ENCODE data around the gene RPRD1B.

Gene RPRD1B, protein sequence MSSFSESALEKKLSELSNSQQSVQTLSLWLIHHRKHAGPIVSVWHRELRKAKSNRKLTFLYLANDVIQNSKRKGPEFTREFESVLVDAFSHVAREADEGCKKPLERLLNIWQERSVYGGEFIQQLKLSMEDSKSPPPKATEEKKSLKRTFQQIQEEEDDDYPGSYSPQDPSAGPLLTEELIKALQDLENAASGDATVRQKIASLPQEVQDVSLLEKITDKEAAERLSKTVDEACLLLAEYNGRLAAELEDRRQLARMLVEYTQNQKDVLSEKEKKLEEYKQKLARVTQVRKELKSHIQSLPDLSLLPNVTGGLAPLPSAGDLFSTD

DNA sequence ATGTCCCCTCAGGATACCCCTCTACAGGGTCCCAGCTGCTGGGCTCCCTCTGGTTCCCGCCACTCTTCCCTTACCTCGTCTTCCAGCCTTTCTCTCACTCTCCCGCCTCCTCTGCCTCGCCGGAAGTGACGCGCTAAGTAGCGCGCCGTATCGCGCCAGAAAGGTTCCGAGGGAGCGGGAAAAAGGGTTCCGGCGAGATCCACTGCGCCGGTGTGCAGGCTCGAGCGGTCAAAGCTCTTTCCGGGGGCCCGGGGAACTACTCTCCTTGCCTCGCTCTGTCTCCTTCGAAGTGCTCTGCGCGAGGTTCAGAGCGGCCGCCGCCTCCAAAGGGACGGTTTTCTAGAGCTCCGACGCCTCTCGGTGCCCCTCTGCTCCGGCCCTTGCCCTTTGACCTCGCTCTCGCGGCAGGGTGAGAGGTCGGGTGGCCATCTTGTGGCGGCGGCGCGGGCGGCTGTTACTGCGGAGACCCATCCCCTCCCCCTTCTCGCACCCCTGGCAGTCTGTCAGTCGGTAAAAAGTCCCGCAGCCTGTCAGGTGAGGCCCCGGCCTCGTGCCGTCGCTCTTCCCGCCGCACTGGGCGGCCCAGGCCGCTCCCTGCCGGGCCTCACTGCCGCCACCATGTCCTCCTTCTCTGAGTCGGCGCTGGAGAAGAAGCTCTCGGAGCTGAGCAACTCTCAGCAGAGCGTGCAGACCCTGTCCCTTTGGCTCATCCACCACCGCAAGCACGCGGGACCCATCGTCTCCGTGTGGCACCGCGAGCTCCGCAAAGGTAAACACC, at the start of gene RPRD1B, which contains the start of gene TTI1:
TSS of gene RPRD1B (plus strand) at position 417 of the 778 bp plus-strand sequence. CDS start at position 619, 202 bp downstream.
TSS of gene TTI1 (minus strand) at position 127 of the 778 bp plus-strand sequence. CDS start 19,640 bp downstream, outside the sequence.
- DNase-seq (ENCODE audit: low read depth): peak; percentile 96

DNA sequence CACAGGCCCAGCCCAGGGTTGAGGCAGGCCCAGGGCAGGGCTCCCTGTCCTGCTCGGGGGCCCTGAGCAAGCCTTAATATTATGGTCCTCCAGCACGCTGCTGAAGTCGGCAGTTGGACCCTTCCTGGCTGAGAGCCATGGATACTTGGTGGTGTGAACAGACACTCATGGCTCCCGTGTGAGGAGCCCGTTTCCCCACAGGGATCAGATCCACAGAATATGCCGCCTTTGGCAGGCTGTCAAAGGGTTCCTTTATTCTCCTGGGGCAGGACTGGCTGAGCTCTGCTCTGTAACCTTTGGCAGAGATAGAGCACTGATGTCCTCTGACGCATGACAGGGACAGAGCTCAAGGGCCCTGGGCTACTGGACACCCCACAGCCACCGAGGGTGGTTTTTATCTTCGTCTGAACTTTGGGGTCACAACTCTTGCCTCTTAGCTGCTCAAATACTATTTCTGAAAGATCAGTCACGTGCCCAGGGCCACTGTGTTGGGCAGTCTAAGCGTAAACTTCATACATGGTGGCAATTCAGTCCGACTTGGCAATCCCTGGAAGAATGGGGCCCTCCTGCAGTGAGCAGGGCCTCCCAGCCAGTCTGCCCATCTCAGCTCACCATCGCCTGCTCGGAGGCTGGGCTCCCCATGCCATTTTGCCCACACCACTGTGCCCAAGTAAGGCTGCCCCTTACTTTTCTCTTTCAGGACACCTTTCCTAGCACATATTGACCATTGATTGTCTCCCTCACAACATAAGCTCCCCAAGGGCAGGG, 49.3 kb upstream of the RPRD1B start:
- DNase-seq (ENCODE audit: low read depth): no peak

DNA sequence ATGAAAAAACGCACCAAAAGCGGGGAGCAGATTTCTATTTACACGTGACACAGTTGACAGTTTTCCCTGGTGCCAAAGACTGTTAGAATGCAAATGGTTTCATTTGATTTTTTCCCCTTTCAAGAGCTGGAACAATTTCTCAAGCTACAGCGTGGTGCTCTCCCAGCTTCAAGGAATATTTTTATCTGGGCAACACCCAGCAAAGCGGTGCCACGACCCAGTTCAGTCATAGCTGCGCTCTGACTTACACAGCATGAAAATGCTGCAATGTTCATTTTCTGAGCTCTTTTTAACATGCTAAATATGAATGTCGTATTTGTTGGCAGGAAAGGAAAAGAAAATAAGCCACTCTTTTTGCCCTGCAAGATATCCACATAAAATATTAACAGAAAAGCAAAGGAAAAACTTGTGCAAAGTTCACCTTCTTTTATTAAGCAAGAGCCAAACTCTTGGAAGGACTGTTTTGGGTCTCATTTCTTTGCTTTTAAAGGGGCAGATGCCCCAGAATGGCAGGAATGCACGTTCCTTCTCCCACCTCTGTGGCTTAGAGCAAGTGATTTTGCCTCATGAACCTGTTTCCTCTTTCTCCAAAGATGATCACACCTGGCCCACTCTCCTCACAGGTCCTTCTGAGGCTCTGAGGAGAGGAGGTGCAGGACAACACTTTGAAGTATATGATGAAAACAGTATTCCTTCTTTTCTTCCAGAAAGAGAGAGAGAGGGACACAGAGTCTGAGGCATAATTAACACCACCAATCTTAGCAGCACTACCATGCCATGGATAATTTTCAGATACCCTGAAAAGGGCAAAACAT, 47.3 kb upstream of the RPRD1B start:
- DNase-seq (ENCODE audit: low read depth): no peak

DNA sequence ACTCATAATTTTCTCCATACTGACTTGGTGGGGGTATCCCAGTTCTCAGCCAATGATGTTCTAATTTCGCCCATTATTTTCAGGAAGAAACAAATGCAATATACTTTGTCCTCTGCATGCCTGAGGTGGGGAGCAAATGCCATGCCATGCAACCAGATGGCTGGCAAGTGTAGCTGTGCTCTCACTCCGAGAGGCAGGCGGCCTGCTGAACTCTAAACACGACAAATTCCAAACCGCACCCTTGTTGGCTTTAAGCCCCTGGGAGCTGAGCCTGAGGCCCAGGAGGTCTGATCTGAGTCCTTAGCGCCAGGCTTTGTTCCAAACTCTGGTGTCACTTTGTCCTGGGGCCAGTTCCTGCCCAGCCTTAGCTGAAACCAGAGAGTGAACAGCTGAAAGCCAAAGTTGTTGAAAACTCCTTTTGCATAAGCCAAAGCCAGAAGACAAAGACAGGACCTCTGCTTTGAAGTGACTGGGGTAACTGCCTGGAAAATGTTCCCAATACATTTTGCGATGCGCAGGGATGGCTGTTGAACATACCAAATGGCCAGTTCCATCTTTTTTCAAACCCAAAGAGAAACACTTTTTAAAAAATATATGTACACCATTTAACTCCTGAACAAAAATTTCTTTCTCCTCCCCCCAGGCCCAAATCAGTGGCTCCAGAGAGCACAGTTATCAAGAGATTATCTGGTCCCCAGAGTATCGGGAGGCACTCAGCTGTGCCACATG, 46.5 kb upstream of the RPRD1B start:
- no peak for DNase-seq (ENCODE audit: low read depth)

DNA sequence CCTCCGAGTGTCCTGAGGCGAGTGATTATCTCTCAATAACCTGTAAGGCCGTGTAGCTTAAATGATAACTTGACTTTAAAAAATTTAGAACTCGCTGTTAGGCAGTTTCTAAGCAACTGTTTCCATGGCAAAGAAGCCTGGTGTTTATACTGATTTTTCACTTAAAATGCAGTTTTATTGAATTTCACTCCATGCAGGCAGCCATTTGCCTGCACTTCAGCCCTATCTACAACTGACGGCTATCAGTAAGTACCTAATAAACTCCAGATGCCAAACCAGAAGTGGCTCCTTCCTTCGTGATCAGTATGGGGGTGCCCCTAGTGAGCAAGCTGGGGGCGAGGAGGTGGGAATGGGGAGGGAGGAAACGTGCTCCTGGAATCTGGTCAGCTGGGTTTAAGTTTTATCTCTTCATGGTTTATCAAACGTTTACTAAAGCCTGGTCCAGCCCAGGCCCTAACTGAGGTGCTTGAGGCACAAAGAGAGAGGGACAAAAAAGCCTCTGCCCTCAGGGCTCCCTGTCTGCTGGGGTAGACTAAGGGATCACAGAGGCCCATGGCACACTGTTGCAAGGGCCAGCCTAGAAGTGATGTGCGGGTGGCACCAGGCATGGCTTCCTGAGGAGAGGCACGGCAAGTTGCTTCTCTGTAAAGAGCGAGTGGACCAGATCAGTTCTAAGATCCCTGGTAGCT, 45.8 kb upstream of the RPRD1B start:
- no peak for DNase-seq (ENCODE audit: low read depth)

DNA sequence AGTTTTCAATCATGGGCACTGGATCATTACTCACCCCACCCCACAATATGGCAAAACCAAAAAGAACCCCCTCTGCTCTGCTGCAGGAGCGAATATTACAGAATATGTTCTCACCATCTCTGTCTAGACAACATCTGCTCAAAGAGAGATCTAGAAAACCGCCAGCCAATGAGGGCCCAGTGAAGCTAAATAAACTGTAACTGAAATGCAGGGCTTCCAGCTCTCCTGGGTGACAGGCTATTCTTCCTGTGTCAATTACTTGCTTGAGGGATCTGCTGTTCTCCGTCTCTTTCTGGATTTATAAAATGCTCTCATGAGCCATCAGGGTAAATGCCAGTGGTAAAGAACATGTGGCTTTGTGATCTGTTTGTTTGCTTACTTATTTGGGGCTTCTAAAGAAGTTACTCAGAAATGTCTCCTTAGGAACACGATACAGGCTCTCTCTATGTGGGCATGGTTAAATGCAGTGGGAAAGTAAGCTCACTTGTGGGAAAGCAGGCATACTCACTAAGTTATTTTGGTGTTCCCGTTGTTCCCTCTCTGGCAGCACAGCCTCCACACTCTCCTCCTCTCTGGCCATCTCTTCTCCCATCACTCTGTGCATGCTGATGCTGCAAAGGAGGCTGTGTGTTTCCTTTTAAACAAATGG, 45.1 kb upstream of the RPRD1B start:
- no peak for DNase-seq (ENCODE audit: low read depth)

DNA sequence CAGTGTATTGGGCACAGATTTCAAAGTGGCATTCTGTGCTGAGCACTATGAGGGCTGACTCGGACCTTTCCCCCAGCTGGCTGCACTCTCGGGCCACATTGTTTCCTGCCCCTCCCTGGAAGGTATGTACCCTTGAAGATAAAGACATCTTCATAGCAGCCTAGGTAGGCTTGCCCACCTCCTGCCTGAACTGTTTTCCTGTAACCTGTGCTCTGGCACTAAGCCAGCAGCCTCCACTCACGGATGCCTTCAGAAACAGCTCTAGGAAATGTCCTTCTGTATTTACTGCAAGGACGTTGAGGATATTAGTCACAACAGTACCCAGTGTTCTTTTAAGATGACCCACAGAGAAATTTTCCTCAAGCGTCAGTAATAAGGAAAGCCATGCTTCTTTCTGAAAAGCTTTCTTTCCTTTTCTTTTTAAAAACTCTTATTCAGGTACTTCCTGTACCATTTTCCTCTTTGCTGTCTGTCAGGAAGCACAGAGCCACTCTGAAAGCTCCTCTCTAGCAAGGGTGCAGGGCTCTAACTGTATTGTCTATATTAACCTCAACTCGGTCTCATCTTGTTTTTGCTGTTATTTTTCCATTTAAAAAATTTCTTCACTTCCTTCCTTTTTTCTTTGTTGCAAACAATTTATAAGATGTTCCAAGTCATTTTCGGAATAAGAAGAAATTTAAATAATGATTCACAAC, 43.8 kb upstream of the RPRD1B start:
- DNase-seq (ENCODE audit: low read depth): peak; percentile 38

DNA sequence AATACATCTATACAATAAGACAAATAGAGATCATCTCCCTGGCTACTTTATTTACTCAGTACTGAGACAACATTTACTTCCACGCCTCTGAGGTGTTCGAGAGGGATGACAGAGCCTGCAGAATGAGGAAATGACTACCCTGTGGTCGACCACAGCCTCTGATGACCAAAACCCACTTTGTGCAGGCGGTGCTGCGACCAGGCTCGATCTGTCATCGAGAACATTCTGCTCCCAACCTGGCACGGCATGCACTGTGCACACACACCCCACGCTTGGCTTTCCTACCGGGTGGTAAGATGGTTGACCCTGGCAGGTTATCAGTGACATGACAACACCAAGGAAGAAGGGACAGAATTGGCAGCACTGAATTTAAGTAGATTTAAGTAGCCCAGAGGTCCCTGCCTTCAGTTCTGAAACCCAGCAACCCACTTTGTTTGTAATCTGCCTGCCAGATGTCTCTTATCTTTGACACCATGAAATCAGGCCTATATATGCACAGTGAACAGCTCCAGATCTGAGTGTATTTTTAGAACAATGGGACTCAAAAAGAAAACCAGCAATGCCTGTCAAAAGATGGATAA, 42.9 kb upstream of the RPRD1B start:
- peak; percentile 95 for DNase-seq (ENCODE audit: low read depth)

DNA sequence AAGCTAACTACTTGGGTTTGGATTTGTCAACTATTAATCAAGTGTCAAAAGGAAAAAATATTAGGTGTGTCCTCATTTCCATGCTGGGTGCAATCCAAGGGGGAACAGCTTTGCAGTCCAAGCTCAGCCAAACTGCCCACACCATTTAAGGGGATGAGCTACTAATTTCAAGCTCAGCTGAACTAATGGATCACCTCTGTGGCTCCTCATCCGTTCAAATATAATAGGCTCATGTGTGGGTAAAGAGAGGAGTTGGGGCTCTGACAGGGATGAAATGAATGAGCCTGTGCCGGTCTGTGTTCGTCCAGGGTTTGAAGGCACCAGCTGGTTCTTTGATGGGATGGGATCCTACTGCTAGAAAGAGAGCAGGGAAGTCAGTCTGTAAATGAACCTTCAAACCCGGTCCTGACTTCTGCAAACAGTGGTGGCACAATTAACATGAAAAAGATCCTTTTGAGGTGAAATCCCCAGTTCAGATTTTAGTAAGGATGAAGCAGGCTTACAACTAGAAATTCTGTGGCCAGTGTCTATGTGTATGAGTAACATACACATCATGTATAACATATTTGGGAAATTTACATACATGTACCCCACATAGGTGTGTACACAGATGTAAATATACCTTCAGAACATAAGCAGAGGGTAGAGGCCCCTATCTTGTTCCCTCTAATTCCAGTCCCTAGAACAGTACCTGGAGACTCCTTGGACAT, 42.2 kb upstream of the RPRD1B start:
- no peak for DNase-seq (ENCODE audit: low read depth)

DNA sequence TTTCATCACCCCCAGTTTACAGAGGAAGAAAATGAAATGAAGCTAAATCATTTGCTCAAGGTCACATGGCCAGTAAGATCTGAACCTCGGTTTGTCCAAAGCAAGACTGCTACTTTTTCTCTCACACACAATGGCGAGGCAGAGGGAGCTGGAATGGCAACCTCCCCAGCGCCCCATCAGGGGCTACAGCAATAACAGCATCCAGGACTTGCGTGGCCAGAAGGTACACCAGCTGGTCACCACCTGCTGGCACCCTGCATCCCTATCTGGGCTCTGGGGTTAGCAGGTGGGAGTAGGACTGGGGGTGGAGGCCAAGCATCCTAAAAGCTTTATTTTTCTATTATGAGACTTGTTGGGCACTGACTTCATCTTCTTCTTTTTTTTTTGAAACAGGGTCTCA, 41.6 kb upstream of the RPRD1B start:
- no peak for DNase-seq (ENCODE audit: low read depth)

DNA sequence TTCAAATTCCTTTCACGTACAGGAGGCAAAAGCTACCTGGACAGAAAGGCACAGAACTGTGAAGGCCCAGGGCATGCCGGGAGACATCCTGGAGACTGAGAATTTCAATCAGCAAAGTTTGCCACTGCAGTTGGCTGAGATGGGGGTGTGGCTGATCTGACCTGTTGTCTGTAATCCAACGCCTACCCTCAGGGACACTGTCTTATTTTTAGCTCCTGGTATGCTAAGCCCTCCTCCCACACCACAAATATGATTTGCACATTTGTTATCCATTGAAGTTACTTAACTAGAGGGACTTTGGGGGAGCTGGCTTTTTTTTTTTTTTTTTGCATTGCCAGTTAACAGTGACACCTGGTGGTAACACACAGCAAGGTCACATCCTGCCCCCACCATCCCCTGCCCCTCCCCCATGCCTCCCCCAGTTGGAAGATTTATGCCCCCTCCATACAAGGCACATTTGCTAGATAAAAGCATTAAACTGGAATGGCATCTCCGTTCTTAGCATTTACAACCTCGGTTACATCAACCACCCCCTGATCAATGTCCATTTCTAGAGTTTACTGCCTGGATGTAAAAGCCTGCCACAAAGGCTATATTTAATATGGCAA, 40.6 kb upstream of the RPRD1B start:
- DNase-seq (ENCODE audit: low read depth): peak; percentile 69

DNA sequence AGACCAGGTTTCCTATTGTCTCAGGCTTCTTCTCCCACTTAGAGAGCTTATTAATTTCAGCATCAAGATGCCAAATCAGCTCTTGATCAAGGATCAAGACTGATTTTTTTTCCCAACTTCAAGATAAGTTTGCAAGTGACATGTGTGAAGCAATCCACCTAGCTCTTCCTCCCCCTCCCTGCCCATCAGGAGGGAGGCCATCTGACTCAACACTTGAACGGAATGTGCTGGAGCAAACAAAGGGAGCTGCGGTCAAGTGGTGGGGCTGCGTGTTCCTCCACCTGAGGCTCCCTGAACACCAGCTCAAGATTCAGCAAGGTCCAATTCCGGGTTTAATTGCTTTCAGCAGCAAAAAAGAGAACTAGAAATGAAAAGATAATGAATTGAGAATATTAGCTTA, 39.0 kb upstream of the RPRD1B start:
- DNase-seq (ENCODE audit: low read depth): peak; percentile 74

DNA sequence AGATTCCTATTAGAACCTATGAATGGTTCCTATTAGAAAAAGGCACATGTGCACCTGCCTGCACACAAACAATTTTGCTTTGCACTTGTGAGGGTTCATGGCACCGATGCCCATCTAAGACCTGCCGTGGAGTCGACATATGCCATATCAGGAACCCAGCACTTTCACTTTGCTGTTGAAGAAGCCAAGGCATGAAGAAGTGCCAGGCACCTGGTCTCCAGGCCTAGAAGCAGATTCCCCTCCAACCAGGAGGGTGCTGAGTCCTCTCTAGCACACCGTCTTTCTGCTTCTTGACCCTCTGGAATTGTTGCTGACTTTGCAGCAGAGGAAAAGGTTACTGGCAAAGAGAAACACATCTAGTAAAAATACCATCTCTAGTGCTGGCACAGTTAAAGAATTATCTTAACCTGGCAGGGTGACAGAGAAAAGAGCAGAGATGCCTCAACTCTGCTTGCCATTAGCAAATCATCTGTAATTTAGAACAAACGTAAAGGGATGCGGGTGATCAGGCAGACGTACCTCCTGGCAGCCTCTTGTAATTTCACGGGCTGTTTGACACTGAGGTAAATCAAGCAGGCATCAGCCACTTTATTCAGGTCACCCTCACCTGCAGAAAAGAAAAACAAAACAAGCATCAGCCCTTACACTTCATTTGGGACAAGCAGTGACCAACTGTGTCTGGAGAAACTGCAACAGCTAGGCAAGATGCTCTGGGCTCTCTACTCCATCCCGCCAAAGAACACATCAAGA, 37.5 kb upstream of the RPRD1B start:
- DNase-seq (ENCODE audit: low read depth): no peak

DNA sequence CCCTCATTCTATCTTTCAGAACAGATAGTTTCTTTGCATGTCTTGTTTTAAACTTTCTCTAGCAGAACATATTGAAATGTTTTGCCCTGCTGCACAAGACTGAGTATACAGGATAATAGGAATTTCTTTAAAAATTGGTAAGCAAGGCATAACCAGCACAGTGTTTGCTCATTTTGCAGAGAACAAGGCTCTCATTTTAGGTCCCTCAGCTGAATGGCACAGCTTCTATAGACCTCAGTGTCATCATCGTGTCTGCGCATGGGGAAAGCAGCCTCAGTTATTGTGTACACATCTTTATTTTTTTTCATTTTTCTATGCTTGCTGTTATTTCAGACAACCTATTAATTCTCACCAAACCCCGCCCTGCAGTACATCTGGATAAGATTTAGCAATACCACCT, 36.0 kb upstream of the RPRD1B start:
- no peak for DNase-seq (ENCODE audit: low read depth)

DNA sequence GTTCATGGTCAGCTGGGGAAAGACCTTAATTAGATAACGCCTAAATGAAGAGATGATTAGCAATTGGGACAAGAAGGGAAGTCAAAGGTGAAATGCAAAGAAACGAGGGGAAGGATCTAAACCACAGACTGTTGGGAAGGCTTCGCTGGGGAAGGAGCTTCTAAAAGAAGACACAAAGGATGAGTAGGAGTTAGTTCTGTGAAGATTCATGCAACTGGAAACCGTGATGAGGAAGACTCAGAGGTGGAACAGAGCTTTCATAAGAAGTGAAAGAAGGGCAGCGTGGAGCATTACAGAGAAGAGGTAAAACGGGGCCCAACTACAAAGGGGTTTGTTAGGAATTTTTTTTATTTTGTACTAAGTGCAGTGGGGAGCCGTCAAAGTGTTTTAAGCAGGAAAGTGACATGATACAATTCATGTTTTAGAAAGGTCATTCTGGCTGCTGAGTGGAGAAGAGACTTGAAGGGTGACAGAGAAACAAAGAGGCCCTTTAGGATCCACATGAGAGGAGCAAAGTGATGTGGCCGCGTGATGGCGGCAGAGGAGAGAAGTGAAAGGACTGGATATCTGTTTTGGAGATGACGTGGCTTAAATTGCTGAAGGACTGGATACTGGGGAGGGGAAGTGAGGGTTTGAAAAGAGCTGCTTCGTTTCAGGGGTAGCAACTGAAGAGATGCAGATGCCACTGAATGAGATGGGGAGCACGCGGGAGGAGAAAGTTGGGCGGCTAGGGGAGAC, 33.9 kb upstream of the RPRD1B start:
- no peak for DNase-seq (ENCODE audit: low read depth)

DNA sequence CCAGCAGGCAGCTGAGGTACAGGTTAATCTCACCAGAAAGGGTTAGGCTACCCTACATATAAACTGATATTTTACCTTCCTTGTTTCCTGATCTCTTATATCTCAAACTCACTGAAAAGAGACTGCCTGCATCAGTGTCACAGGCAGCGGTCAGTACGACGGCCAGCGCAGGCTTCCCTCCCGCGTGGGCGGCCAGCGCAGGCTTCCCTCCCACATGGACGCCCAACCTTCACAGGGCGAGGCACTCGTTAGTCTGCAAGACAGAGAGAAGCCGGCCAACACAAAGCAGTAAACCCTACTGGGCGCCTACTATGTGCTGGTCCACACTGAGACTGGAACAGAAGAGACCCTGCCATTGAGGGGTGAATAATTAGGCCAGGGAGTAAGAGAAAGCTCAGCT, 33.3 kb upstream of the RPRD1B start:
- no peak for DNase-seq (ENCODE audit: low read depth)
